Prostate gland (tissue), 2 donors: ENCODE data around the gene ELOA. TPM values are rescaled to one million over a fixed set of nuclear protein-coding genes. Genes with fewer than 3 reads are reported as not detected.

Source experiments
- DNase-seq: peaks from one replicate; pipeline ENCODE4 v3.0.0-alpha.2; 2019; ENCODE audit warnings: low spot score
- H3K27ac ChIP-seq, 2 donors: fragments of 200-600 bp; sonication (generic); 2 replicates each; pipeline ENCODE4 v1.5.1; 2017 to 2019
- H3K27me3 ChIP-seq: fragments of 200-600 bp; sonication (generic); replicated peaks from 2 replicates; pipeline ENCODE4 v1.5.1; 2019; ENCODE audit not compliant: insufficient read depth
- H3K36me3 ChIP-seq, 2 donors: fragments of 200-600 bp; sonication (generic); 1 replicate in 1 of 2; 2 replicates in 1 of 2; pipeline versions ENCODE4 v1.5.1 to v1.8.1; 2017 to 2019
- H3K4me1 ChIP-seq: fragments of 200-600 bp; sonication (generic); replicated peaks from 2 replicates; pipeline ENCODE4 v1.5.1; 2019
- H3K4me3 ChIP-seq, 2 donors: fragments of 200-600 bp; sonication (generic); 2 replicates each; pipeline ENCODE4 v1.5.1; 2017 to 2019
- H3K9me3 ChIP-seq: fragments of 200-600 bp; sonication (generic); 2 replicates; pipeline ENCODE4 v1.5.1; 2017
- CTCF ChIP-seq, 4 experiments: fragments of 200-600 bp in 2 of 4; fragments of 450-650 bp in 2 of 4; sonication (generic) in 2 of 4; IDR thresholded peaks; 1 replicate in 3 of 4; 2 replicates in 1 of 4; pipeline ENCODE4 v1.5.1; 2016 to 2019; ENCODE audit warnings: antibody characterized with exemption in 4 of 4, mild to moderate bottlenecking in 2 of 4, moderate library complexity in 2 of 4
- POLR2A ChIP-seq: fragments of 450-650 bp; IDR thresholded peaks from one replicate; pipeline ENCODE4 v1.6.1; 2016; ENCODE audit warnings: antibody characterized with exemption, mild to moderate bottlenecking
- POLR2AphosphoS5 ChIP-seq: sonication (generic); formaldehyde crosslinking; IDR thresholded peaks from one replicate; pipeline ENCODE4 v1.6.1; 2017; ENCODE audit warnings: antibody characterized with exemption
- WGBS: methylation state at CpG from one replicate; pipeline ENCODE4 v1.1.5; 2018; 5-methylcytosine and 5-hydroxymethylcytosine counted together
- intact Hi-C: fragments of 100-400 bp; cut with DNase I; formaldehyde crosslinking; loops from one replicate; pipeline ENCODE4 v1.14.2; 2022
- total RNA-seq, 2 donors: library from RNA; depleted of rRNA; stranded (reverse); fragments of >200 nt; gene quantifications; one replicate each; pipeline ENCODE4 v1.1.0, GENCODE V29; 2016

The ELOA gene
- total RNA-seq, 2 donors from 2014 or later: 35.7 to 42.1 TPM

- 77% methylated on average over 3 of the region's 3 CpGs for WGBS
- no peaks in the 10 kb centered on the region for H3K9me3 ChIP-seq
- intact Hi-C loops: no loop called here
Observed at GRCh38 chr1:23719162-23719820, 24.0 kb upstream of the ELOA start.

GRCh38 chr1:23720256-23720995 is 22.8 kb upstream of the ELOA start:
- no peaks in the 10 kb centered on the region for H3K36me3 ChIP-seq
- no peaks in the 10 kb centered on the region for H3K4me1 ChIP-seq
- H3K27ac ChIP-seq: no peak overlapping the region
- WGBS: 86% methylated on average over 10 of the region's 10 CpGs
- H3K27me3 ChIP-seq: no peaks in the 10 kb centered on the region
- TF ChIP-seq CTCF (IDR thresholded peaks at IDR 0.05): no peak
- intact Hi-C loops: no loop called here
- DNase-seq: no peak
- no peak overlapping the region for H3K4me3 ChIP-seq
- H3K9me3 ChIP-seq: no peaks in the 10 kb centered on the region

More at GRCh38 chr1:23719162-23719820, 24.0 kb upstream of the ELOA start:
- H3K27ac ChIP-seq: no peak overlapping the region
- H3K4me1 ChIP-seq: no peaks in the 10 kb centered on the region
- TF ChIP-seq CTCF (IDR thresholded peaks at IDR 0.05) (no peak), POLR2A (no peak), POLR2AphosphoS5 (no peak)
- H3K27me3 ChIP-seq: no peaks in the 10 kb centered on the region
- no peak overlapping the region for H3K4me3 ChIP-seq
- no peak for DNase-seq
- no peaks in the 10 kb centered on the region for H3K36me3 ChIP-seq

- H3K4me3 ChIP-seq: no peak overlapping the region
- DNase-seq: no peak
- TF ChIP-seq POLR2AphosphoS5 (no peak), CTCF (IDR thresholded peaks at IDR 0.05) (no peak), POLR2A (no peak)
- H3K36me3 ChIP-seq: no peaks in the 10 kb centered on the region
- H3K9me3 ChIP-seq: no peaks in the 10 kb centered on the region
- H3K4me1 ChIP-seq: peaks cover 4% of the 10 kb centered on the region
- intact Hi-C loops: no loop called here
- no peak overlapping the region for H3K27ac ChIP-seq
- H3K27me3 ChIP-seq: no peaks in the 10 kb centered on the region
- 76% methylated on average over 3 of the region's 3 CpGs for WGBS
Observed at GRCh38 chr1:23722652-23723051, 20.6 kb upstream of the ELOA start.

GRCh38 chr1:23726686-23727085 is 16.6 kb upstream of the ELOA start:
- intact Hi-C loops: no loop called here
- Histone ChIP-seq H3K27me3 (no peaks in the 10 kb centered on the region), H3K27ac (peak overlapping the region; percentile 68 to 75), H3K4me1 (peaks cover 4% of the 10 kb centered on the region), H3K9me3 (no peaks in the 10 kb centered on the region), H3K36me3 (no peaks in the 10 kb centered on the region), H3K4me3 (no peak overlapping the region)
- no peak for DNase-seq
- WGBS: 92% methylated on average over 2 of the region's 2 CpGs
- TF ChIP-seq POLR2A (no peak), POLR2AphosphoS5 (no peak), CTCF (IDR thresholded peaks at IDR 0.05) (no peak)

- peak overlapping the region; percentile 68 to 75 for H3K27ac ChIP-seq
- peaks cover 4% of the 10 kb centered on the region for H3K4me1 ChIP-seq
- WGBS: 19% methylated on average over 9 of the region's 9 CpGs
- no peaks in the 10 kb centered on the region for H3K27me3 ChIP-seq
- H3K36me3 ChIP-seq: no peaks in the 10 kb centered on the region
- peak; percentile 85 for DNase-seq
- intact Hi-C loops: no loop called here
- H3K4me3 ChIP-seq: no peak overlapping the region
- TF ChIP-seq CTCF (IDR thresholded peaks at IDR 0.05) (no peak), POLR2AphosphoS5 (peak; percentile 91)
- no peaks in the 10 kb centered on the region for H3K9me3 ChIP-seq
Observed at GRCh38 chr1:23727362-23727811, 15.9 kb upstream of the ELOA start.
